ENCODE data around the gene FMNL2. TPM values are rescaled to one million over a fixed set of nuclear protein-coding genes. Genes with fewer than 3 reads are reported as not detected.

Gene FMNL2
- total RNA-seq, 1 donor from 2014 or later = 41.7 TPM

DNA sequence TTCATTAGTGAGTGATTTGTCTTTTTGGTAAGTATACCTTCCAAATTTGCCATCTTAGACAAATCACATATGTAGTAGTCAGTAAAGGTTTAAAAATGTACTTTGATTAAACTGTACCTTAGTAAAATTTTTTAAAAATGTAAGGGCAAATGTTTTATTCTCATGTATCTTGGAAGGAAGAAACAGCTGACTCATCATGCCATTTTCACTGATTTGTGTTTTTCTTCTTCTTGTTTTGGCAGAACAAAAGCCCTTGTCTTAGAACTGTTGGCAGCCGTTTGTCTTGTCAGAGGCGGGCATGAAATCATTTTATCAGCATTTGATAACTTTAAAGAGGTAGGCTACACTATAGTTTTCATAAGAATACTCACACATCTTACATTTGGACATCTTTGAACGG is 245.7 kb downstream of the FMNL2 start:
- Mint-ChIP-seq H3K27ac (ENCODE audit: unreplicated experiment) (no peak overlapping the region), H3K36me3 (ENCODE audit: low read depth, unreplicated experiment) (no peaks in the 10 kb centered on the region), H3K4me1 (ENCODE audit: unreplicated experiment) (peaks cover 21% of the 10 kb centered on the region), H3K4me3 (ENCODE audit: unreplicated experiment) (no peak overlapping the region), H3K9me3 (ENCODE audit: unreplicated experiment) (no peaks in the 10 kb centered on the region), H3K27me3 (ENCODE audit: unreplicated experiment) (no peaks in the 10 kb centered on the region)
- TF ChIP-seq, protein P1, sequence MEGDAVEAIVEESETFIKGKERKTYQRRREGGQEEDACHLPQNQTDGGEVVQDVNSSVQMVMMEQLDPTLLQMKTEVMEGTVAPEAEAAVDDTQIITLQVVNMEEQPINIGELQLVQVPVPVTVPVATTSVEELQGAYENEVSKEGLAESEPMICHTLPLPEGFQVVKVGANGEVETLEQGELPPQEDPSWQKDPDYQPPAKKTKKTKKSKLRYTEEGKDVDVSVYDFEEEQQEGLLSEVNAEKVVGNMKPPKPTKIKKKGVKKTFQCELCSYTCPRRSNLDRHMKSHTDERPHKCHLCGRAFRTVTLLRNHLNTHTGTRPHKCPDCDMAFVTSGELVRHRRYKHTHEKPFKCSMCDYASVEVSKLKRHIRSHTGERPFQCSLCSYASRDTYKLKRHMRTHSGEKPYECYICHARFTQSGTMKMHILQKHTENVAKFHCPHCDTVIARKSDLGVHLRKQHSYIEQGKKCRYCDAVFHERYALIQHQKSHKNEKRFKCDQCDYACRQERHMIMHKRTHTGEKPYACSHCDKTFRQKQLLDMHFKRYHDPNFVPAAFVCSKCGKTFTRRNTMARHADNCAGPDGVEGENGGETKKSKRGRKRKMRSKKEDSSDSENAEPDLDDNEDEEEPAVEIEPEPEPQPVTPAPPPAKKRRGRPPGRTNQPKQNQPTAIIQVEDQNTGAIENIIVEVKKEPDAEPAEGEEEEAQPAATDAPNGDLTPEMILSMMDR (IDR thresholded peaks at IDR 0.05; ENCODE audit: unreplicated experiment) = no peak
- DNase-seq (ENCODE audit: low spot score) = no peak

DNA sequence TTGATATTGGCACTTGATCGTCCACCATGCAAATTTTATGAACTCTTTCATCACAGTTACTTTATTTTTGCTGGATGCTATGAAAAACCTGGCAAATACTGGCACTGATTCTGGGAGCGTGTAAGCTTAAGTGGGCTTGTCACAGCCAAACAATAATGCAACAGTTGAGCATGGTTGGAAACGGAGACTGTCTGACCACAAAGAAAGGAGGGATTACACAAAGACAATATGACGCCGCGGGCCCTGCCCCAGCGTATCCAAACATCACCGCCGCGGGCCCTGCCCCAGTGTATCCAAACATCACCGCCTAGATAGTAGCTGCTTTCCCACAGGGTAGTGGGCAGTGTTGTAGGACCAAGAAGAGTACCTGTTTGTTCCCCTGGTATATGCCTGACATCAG is 246.4 kb downstream of the FMNL2 start:
- Mint-ChIP-seq H3K4me3 (ENCODE audit: unreplicated experiment) (no peak overlapping the region), H3K27me3 (ENCODE audit: unreplicated experiment) (no peaks in the 10 kb centered on the region), H3K9me3 (ENCODE audit: unreplicated experiment) (no peaks in the 10 kb centered on the region), H3K36me3 (ENCODE audit: low read depth, unreplicated experiment) (no peaks in the 10 kb centered on the region), H3K4me1 (ENCODE audit: unreplicated experiment) (peaks cover 21% of the 10 kb centered on the region), H3K27ac (ENCODE audit: unreplicated experiment) (no peak overlapping the region)
- TF ChIP-seq, protein P1 (IDR thresholded peaks at IDR 0.05; ENCODE audit: unreplicated experiment) = no peak
- no peak for DNase-seq (ENCODE audit: low spot score)

DNA sequence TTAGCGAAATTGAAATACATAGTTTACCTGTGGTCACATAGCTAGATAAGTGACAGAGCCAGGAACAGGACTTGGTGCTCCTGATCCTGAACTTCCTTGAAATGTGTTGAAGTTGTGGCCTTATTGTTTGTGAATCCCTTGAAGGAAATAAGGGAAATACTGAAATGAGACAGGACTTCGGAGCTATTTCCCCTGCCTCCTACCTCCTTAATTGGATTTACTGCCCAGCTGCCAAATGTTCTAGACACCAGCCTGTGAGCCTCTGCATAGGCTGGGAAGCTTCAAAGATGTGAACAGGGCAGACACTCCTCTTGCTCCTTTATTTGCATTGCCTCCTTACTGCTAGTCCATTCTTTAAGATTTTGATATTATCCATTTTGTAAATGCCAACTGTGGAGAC is 247.1 kb downstream of the FMNL2 start:
- H3K27ac Mint-ChIP-seq (ENCODE audit: unreplicated experiment) = peak overlapping the region; percentile 70
- H3K36me3 Mint-ChIP-seq (ENCODE audit: low read depth, unreplicated experiment) = no peaks in the 10 kb centered on the region
- no peaks in the 10 kb centered on the region for H3K9me3 Mint-ChIP-seq (ENCODE audit: unreplicated experiment)
- peaks cover 21% of the 10 kb centered on the region for H3K4me1 Mint-ChIP-seq (ENCODE audit: unreplicated experiment)
- H3K27me3 Mint-ChIP-seq (ENCODE audit: unreplicated experiment) = no peaks in the 10 kb centered on the region
- TF ChIP-seq, protein P1 (IDR thresholded peaks at IDR 0.05; ENCODE audit: unreplicated experiment) = no peak
- no peak for DNase-seq (ENCODE audit: low spot score)
- no peak overlapping the region for H3K4me3 Mint-ChIP-seq (ENCODE audit: unreplicated experiment)

DNA sequence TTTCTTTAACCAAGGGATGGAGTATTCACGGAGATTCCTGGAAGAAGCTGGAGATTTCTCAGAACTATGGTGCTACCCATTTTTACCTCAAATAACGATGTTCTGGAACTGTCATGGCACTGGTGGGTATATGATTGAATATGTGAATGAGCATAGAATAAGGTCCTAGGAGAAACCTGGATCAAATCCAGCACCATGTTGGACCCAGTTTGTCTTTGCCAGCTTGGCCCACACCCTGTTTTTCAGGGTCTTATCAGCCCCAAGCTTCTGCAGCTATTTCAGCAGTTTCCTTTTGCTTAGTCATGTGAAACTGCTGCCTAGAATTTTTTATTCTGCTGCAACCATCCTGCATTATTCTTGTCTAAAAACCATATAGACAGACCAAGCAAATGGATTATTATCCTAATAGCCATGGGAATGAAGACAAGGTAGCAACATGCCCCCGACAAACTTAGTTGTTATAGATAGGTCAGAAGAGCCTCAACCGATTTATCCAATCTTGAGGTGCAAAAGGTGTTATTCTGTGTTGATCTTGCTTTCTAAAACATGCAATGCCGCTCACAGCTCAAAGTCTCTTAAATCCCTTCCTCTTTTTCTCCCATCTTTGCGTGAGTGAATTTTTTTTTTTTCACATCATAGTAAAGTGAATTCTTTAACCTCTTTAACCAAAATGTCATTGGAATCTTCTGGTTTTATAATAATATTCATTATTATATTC is 248.7 kb downstream of the FMNL2 start:
- peaks cover 3% of the 10 kb centered on the region for H3K36me3 Mint-ChIP-seq (ENCODE audit: low read depth, unreplicated experiment)

DNA sequence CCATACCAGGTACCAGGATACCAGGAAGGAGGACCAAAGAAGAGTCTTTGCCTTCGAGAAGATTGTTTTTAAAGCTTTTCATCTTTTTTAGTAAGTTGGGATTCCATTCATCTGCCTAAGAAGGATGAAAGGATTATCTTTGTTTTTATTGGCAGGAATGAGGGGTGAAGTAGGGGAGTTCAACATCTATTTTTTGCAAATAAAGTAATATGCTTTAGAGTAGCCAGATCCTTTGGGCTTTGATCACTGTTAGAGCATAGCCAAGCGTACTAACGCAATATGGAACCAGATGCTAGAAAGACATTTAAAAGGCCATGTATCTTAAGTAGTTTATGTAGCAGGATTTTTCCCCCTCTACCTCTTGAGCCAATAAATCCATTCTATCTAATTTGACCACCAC is 249.3 kb downstream of the FMNL2 start:
- Mint-ChIP-seq H3K4me1 (ENCODE audit: unreplicated experiment) (peaks cover 31% of the 10 kb centered on the region), H3K27ac (ENCODE audit: unreplicated experiment) (no peak overlapping the region), H3K27me3 (ENCODE audit: unreplicated experiment) (no peaks in the 10 kb centered on the region), H3K9me3 (ENCODE audit: unreplicated experiment) (no peaks in the 10 kb centered on the region), H3K4me3 (ENCODE audit: unreplicated experiment) (no peak overlapping the region), H3K36me3 (ENCODE audit: low read depth, unreplicated experiment) (peaks cover 3% of the 10 kb centered on the region)
- no peak for DNase-seq (ENCODE audit: low spot score)
- TF ChIP-seq, protein P1 (IDR thresholded peaks at IDR 0.05; ENCODE audit: unreplicated experiment) = no peak

More for the DNA sequence above, 248.7 kb downstream of the FMNL2 start:
- Mint-ChIP-seq H3K27me3 (ENCODE audit: unreplicated experiment) (no peaks in the 10 kb centered on the region), H3K4me3 (ENCODE audit: unreplicated experiment) (peak overlapping the region; percentile 9), H3K9me3 (ENCODE audit: unreplicated experiment) (no peaks in the 10 kb centered on the region), H3K4me1 (ENCODE audit: unreplicated experiment) (peaks cover 24% of the 10 kb centered on the region), H3K27ac (ENCODE audit: unreplicated experiment) (no peak overlapping the region)
- no peak for DNase-seq (ENCODE audit: low spot score)
- TF ChIP-seq, protein P1 (IDR thresholded peaks at IDR 0.05; ENCODE audit: unreplicated experiment) = no peak

Data from endothelial cell (in vitro differentiated cells).